Activated CD4-positive, alpha-beta T cell treated with anti-CD3 and anti-CD28 coated beads, Interleukin-2, amount 50 U/mL, for 48 hours (primary cell): ENCODE data around the gene TBC1D1.
"Not testable (repeated sequence)": the region's sequence is repeated elsewhere in the genome, so short reads cannot be mapped to it uniquely, and the experiment has no call there.

Experiments
- DNase-seq, 2 experiments: peaks; one replicate each; pipeline ENCODE4 v3.0.0-alpha.2; 2020

The TBC1D1 gene

GRCh38 chr4:38017609-38018008, 126.7 kb downstream of the TBC1D1 start:
- DNase-seq, result no peak

GRCh38 chr4:38020386-38020785, 129.5 kb downstream of the TBC1D1 start:
- no peak for DNase-seq

- not testable (repeated sequence) for DNase-seq
These were observed 130.1 kb downstream of the TBC1D1 start for GRCh38 chr4:38020961-38021360.

- no peak for DNase-seq
These were observed 130.9 kb downstream of the TBC1D1 start for GRCh38 chr4:38021751-38022150.

DNA sequence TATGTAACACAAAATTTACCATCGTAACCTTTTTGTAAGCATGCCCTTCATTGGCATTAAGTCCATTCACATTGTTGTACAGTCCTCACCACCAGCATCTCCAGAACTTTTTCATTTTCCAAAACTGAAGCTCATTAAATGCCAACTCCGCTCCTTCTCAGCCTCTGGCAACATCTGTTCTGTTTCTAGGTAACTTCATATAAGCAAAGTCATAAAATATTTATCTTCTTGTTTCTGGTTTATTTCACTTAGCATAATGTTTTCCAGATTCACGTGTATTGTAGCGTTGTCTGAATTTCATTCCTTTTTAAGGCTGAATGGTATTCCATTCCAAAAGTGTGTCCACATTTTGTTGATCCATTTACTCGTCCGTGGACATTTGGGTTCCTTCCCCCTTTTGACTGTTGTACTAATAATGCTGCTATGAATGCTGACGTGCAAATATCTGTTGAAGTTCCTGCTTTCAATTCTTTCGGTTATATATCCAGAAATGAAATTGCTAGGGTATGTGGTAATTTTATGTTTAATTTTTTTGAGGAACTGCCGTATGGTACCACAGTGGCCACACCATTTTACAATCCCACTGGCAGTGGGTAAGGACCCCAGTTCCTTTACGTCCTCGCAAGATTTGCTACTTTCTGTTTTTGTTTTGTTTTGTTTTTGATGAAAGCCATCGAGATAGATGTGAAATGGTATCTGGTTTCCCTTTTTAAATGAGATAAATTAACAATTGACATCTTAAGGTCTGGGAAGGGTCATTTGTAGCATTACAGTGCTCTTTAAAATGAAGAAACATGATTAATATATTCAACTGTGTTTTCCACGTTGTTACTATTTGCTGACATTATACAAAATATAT, 132.7 kb downstream of the TBC1D1 start:
- DNase-seq, result no peak

GRCh38 chr4:38024206-38024509, 133.3 kb downstream of the TBC1D1 start:
- DNase-seq, result no peak

DNA sequence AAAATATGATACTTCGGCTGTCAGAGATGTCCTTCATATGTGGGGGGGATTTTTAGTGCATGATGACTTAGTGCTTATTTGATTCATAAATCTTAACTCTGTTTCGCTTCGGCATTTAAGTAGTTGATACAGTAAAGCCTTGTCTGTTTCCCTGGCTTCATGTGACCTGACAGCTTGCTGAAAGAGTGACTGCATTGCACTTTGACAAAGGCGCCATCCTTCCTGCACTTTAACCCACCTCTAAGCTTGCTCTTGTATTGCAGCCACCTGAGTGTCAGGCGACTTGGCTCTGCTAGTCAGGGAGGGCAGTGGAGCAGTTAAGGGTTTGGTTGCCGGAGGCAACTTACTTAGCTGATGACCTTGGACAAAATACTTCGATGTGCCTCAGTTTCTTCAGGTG, 134.8 kb downstream of the TBC1D1 start:
- DNase-seq, result no peak

GRCh38 chr4:38026158-38026740, 135.4 kb downstream of the TBC1D1 start:
- no peak for DNase-seq

DNA sequence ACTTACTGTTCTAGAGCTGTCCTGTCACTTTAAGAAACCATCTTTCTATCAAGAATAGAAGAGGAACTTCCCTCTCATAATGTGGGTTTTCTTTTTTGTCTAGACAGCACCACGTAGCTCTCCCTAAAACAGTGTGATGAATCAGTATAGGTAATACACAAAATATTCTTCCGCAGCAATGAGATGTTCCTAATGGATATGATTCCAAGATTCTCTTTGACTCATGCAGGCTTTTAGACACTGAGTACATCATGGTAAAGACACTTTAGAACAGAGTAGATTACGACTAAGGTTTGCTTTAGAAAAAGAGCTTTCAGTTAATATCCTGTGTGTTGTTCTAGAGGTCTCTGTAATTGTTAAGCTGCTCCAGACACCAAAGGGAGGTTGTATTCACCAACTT, 139.1 kb downstream of the TBC1D1 start:
- DNase-seq, result no peak

GRCh38 chr4:38034986-38035882, 144.3 kb downstream of the TBC1D1 start:
- DNase-seq, result peak in 1 of 2 experiments; percentile 12

DNA sequence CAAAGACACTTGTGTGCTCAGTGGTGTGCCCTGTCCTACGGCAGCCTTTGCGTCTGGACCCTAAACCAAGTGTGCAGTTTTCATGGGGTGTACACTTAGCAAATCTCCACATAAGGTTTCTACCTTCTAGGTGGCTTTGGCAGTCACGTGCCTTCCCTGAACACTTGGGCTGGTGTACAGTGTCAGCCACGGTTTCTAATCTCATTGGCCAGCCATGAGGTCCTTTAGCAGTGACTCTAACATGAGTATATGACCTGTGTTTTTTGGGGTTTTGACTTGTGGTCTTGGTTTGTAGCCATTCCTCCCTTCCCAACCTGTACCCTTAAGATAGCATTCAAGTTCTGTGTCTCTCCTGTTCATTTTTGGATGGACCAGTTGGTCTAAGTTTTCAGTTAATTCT, 145.7 kb downstream of the TBC1D1 start:
- no peak for DNase-seq

- DNase-seq, result no peak
These were observed 146.7 kb downstream of the TBC1D1 start for GRCh38 chr4:38037612-38038011.

DNA sequence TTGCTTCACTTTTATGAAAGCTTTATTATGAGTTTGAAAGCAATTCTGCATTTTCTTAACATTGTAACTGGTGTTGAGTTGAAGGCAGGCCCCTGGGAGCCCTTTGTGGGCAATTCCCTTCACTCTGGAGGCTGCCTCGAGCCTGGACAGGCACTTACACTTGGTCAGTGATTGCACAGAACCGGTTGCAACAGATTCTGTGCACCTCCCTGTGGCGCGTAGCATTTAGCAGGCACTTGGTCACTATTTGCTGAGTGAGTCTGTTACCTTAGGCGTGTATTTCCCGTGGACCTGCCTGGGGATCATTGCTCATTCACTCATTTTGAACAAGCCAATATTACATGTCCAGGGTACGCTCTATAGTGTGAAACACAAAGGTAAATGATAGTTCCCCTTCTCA, 149.7 kb downstream of the TBC1D1 start:
- DNase-seq, result no peak

DNA sequence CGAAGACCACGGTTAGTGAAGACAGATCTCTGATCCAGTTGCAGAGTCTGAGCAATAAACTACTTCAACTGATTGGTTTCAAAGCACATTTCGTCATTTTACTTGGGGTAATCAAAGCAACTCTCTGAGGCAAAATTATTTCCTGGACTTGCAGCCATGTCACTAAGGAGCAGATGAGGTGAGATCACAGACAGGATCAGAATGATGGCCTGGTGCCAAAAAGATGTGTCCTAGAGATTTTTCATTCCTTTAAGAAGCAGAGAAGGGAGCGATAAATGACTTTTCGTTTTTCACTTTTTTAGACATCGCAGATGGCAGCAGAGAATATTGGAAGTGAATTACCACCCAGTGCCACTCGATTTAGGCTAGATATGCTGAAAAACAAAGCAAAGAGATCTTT, 153.2 kb downstream of the TBC1D1 start:
- DNase-seq, result no peak

DNA sequence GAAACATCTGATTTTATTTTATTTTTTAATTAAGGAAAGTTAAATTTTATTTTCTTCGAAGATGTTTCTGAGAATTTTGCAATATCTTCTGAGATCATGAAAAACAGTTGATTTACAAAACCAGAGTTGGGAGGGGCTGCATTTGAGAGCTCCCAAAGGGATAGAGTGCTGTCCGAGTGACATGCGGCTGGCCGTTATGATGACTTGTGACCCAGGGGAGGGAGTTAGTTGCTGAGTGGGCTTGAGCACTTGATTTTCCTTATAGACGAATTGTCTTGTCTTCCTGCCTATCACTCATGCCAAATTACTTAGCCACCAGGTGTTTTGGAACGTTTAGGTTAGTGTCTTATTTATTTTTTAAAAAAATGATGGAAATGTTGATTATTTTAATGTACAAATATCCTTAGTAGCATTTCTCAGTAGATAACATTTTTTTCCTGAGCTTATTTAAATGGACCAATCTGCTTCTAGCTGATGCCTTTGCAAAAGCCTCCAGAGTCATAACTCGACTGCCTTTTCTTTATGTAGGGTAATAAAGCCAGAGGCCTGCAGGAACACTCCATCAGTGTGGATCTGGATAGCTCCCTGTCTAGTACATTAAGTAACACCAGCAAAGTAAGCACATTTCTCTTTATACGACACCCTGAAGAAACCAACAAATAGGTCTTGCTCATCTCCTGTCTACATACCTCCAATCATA, 154.6 kb downstream of the TBC1D1 start:
- DNase-seq, result no peak

GRCh38 chr4:38046727-38047489, 156.0 kb downstream of the TBC1D1 start:
- DNase-seq, result no peak

DNA sequence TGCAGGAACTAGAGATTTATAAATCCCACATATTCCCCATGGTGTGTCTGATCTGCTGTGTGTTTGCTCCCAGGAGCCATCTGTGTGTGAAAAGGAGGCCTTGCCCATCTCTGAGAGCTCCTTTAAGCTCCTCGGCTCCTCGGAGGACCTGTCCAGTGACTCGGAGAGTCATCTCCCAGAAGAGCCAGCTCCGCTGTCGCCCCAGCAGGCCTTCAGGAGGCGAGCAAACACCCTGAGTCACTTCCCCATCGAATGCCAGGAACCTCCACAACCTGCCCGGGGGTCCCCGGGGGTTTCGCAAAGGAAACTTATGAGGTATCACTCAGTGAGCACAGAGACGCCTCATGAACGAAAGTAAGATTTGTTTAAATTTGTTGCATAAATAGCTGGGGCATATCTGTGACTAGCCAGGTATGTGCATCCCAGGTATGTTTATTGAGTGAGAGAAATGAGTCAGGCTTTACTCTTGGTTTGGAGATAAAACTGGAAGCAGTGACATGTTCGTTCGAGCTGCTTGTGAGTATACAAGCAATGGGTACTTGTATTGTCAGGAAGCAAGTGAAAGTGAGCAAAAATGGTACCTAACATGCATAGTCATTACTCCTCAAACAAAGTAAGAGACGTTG, 158.8 kb downstream of the TBC1D1 start:
- DNase-seq, result no peak

DNA sequence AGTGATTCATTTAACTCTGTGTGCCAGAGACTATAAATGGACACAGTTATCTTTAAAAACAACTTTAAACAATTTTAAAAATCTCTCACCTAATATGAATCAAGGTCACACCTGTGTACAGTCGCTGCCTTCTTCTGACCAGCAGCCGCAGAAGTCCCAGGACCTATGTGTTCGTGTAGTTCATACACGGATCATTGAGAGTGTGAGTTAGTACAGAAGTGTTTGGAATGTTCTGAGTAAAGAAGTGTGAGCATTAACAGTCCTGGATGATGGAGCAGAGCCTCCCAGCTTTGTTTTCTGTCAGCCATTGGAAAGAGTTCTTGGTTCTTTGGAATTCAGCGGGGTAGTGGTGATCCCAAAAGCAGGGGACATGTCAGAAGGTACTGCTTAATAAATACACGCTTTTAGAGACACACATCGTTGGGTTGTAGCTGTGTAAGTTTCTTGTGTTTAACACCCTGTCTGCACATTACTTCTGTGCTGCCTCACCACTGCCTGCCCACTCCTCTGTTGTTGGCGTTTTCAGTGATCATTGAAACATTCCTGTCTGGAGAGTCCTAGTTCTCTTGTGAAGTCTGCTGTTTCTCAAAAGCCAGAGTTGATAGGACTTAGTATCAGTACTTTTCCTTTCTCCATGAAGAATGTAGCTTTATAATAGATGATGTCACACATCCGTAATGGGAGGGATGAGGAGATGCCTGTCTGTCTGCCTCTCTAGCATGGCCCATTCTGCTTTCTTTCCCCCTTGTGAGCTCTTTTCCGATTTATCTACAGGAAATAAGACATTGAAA, 159.9 kb downstream of the TBC1D1 start:
- DNase-seq, result no peak

DNA sequence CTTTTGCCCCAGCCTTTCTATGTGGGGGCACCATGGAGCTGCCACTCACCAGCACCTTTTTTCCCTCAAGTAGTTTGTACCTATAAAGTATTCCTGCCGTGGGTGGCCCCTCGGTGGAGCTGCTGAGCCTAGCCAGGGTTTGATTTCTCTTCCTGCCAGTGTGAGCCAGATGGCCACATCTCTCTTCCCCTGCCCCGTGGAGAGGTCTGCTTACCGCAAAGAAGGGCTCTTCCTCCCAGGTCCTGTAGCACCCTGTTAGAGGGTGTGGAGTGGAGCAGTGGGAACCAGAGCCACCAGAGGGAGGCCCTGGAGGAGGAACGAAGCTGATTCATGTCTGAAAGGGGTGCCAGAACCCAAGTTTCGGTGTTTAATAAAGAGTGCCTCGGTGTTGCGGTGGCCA, 164.7 kb downstream of the TBC1D1 start:
- DNase-seq, result no peak

GRCh38 chr4:38056011-38056685, 165.3 kb downstream of the TBC1D1 start:
- no peak for DNase-seq
